HepG2 (cell line): Measurements from ENCODE around the gene DHRS13.
"Not testable (repeated sequence)": the region's sequence is repeated elsewhere in the genome, so short reads cannot be mapped to it uniquely, and the experiment has no call there.

Experiments
- CTCF ChIP-seq: sonication (generic); formaldehyde crosslinking; IDR thresholded peaks from 2 replicates; pipeline ENCODE4 v1.5.0; 2020; ENCODE audit warnings: mild to moderate bottlenecking, missing genetic modification reagents, moderate library complexity
- DR1 ChIP-seq: sonication (generic); formaldehyde crosslinking; IDR thresholded peaks from 2 replicates; pipeline ENCODE4 v1.8.0; 2021; ENCODE audit warnings: mild to moderate bottlenecking, missing genetic modification reagents, inconsistent platforms
- NAIF1 ChIP-seq: sonication (generic); formaldehyde crosslinking; IDR thresholded peaks from 2 replicates; pipeline ENCODE4 v1.5.0; 2020; ENCODE audit warnings: mild to moderate bottlenecking, missing genetic modification reagents, borderline replicate concordance
- PHF8 ChIP-seq: sonication (generic); formaldehyde crosslinking; IDR thresholded peaks from 2 replicates; pipeline ENCODE4 v1.5.0; 2020; ENCODE audit warnings: missing genetic modification reagents
- POLR2A ChIP-seq, 2 experiments: IDR thresholded peaks; 2 replicates each; pipeline ENCODE4 v1.6.1; 2011; ENCODE audit warnings: low read depth in 2 of 2, low read length in 2 of 2, mild to moderate bottlenecking in 1 of 2, moderate library complexity in 1 of 2; ENCODE audit not compliant: insufficient read depth in 1 of 2
- POLR2AphosphoS2 ChIP-seq: IDR thresholded peaks from 2 replicates; pipeline ENCODE4 v1.6.1; 2011; ENCODE audit warnings: low read depth, low read length, improper control_type of control experiment
- SETDB1 ChIP-seq: sonication (generic); formaldehyde crosslinking; IDR thresholded peaks from 2 replicates; pipeline ENCODE4 v1.5.1; 2020; ENCODE audit warnings: missing genetic modification reagents, mild to moderate bottlenecking, borderline replicate concordance
- SMAD1 ChIP-seq: sonication (generic); formaldehyde crosslinking; IDR thresholded peaks from 2 replicates; pipeline ENCODE4 v1.4.0; 2020; ENCODE audit warnings: missing genetic modification reagents, low read depth, mild to moderate bottlenecking, borderline replicate concordance
- SOX13 ChIP-seq, 3 experiments: fragments of 450-650 bp in 1 of 3; sonication (generic) in 1 of 3; formaldehyde crosslinking in 1 of 3; IDR thresholded peaks in 2 of 3; conservative IDR thresholded peaks in 1 of 3; 2 replicates each; pipeline versions ENCODE4 v1.5.0 to v1.6.1; 2016 to 2020; ENCODE audit warnings: antibody characterized with exemption in 1 of 3, mild to moderate bottlenecking in 1 of 3, missing compliant biosample characterization in 1 of 3, missing genetic modification reagents in 1 of 3, moderate library complexity in 1 of 3
- TCF7 ChIP-seq: sonication (generic); IDR thresholded peaks from 2 replicates; pipeline ENCODE4 v1.6.1; 2016; ENCODE audit warnings: antibody characterized with exemption, low read depth
- ZBTB8A ChIP-seq: sonication (generic); formaldehyde crosslinking; IDR thresholded peaks from 2 replicates; pipeline ENCODE4 v1.4.0; 2020; ENCODE audit warnings: mild to moderate bottlenecking, low read depth, missing genetic modification reagents, borderline replicate concordance
- ZNF713 ChIP-seq: sonication (generic); formaldehyde crosslinking; IDR thresholded peaks from 2 replicates; pipeline ENCODE4 v1.4.0; 2020; ENCODE audit warnings: mild to moderate bottlenecking, missing genetic modification reagents
- ZSCAN30 ChIP-seq: sonication (generic); formaldehyde crosslinking; IDR thresholded peaks from 2 replicates; pipeline ENCODE4 v1.5.0; 2020; ENCODE audit warnings: mild to moderate bottlenecking, missing genetic modification reagents

- not testable (repeated sequence) for TF ChIP-seq SOX13 (IDR thresholded peaks at IDR 0.05); SOX13 (CRISPR knock-in tag; conservative IDR thresholded peaks at IDR 0.05 in 1 of 2, IDR thresholded peaks at IDR 0.05 in 1 of 2); SETDB1 (CRISPR knock-in tag); PHF8 (CRISPR knock-in tag); ZBTB8A (CRISPR knock-in tag); ZSCAN30; DR1 (CRISPR knock-in tag); TCF7; SMAD1 (CRISPR knock-in tag); CTCF (CRISPR knock-in tag); POLR2AphosphoS2; POLR2A (IDR thresholded peaks at IDR 0.05; ENCODE audit: insufficient read depth in 1 of 2, low read depth in 2 of 2, low read length in 2 of 2); ZNF713 (CRISPR knock-in tag); NAIF1 (CRISPR knock-in tag)
Measured at GRCh38 chr17:28903546-28903841, 615 bp upstream of the DHRS13 start.
